Sigmoid colon (tissue), 4 donors: Measurements from ENCODE around the gene SLC6A9.

ENCODE experiments used
- EP300 ChIP-seq, 4 donors: sonication (generic); formaldehyde crosslinking; IDR thresholded peaks; one replicate each; pipeline ENCODE4 v1.6.1; 2017; ENCODE audit warnings: antibody characterized with exemption in 4 of 4
- POLR2A ChIP-seq, 2 donors: fragments of 450-650 bp; IDR thresholded peaks; one replicate each; pipeline ENCODE4 v1.6.1; 2016; ENCODE audit warnings: antibody characterized with exemption in 2 of 2, mild to moderate bottlenecking in 2 of 2, moderate library complexity in 2 of 2
- TF ChIP-seq, protein P1 (sequence below), 4 experiments: fragments of 450-650 bp in 3 of 4; fragments of 200-600 bp in 1 of 4; IDR thresholded peaks; one replicate each; pipeline ENCODE4 v1.5.1; 2016 to 2019; ENCODE audit warnings: antibody characterized with exemption in 4 of 4, mild to moderate bottlenecking in 3 of 4, moderate library complexity in 2 of 4

- TF ChIP-seq, protein P1, sequence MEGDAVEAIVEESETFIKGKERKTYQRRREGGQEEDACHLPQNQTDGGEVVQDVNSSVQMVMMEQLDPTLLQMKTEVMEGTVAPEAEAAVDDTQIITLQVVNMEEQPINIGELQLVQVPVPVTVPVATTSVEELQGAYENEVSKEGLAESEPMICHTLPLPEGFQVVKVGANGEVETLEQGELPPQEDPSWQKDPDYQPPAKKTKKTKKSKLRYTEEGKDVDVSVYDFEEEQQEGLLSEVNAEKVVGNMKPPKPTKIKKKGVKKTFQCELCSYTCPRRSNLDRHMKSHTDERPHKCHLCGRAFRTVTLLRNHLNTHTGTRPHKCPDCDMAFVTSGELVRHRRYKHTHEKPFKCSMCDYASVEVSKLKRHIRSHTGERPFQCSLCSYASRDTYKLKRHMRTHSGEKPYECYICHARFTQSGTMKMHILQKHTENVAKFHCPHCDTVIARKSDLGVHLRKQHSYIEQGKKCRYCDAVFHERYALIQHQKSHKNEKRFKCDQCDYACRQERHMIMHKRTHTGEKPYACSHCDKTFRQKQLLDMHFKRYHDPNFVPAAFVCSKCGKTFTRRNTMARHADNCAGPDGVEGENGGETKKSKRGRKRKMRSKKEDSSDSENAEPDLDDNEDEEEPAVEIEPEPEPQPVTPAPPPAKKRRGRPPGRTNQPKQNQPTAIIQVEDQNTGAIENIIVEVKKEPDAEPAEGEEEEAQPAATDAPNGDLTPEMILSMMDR (IDR thresholded peaks at IDR 0.05) = no peak
- TF ChIP-seq POLR2A (IDR thresholded peaks at IDR 0.05) (no peak), EP300 (IDR thresholded peaks at IDR 0.05) (no peak)
These were observed 46.2 kb upstream of the SLC6A9 start for GRCh38 chr1:44077421-44077820.
